H1 (cell line): Measurements from ENCODE around the gene ADO. TPM values are rescaled to one million over a fixed set of nuclear protein-coding genes. Genes with fewer than 3 reads are reported as not detected.
A peak's percentile ranks its signal among the peaks of the same experiment; 100 is the strongest.

Experiments
- BCL11A ChIP-seq, 2 experiments: IDR thresholded peaks; one replicate each; pipeline ENCODE4 v1.6.1; 2011; ENCODE audit warnings: low read depth in 2 of 2, low read length in 2 of 2, mild to moderate bottlenecking in 2 of 2
- CBX5 ChIP-seq: fragments of 300-800, 300-1000 bp; sonication (generic); IDR thresholded peaks from 2 replicates; pipeline ENCODE4 v1.7.1; 2016; ENCODE audit warnings: antibody characterized with exemption, low read length, low read depth
- CEBPB ChIP-seq: IDR thresholded peaks from 2 replicates; pipeline ENCODE4 v1.6.1; 2012; ENCODE audit warnings: low read depth, low read length
- CREB1 ChIP-seq: IDR thresholded peaks from 2 replicates; pipeline ENCODE4 v1.6.1; 2012; ENCODE audit warnings: inconsistent platforms
- CTBP2 ChIP-seq: IDR thresholded peaks from 2 replicates; pipeline ENCODE4 v1.7.0; 2011; ENCODE audit warnings: borderline replicate concordance, mild to moderate bottlenecking, moderate library complexity, mixed read lengths, low read length; ENCODE audit not compliant: insufficient read depth, insufficient read length
- EGR1 ChIP-seq: IDR thresholded peaks from 2 replicates; pipeline ENCODE4 v1.6.1; 2011; ENCODE audit warnings: low read depth, low read length, borderline replicate concordance
- EZH2 ChIP-seq: fragments of 200-600 bp; sonication (generic); IDR thresholded peaks from 2 replicates; pipeline ENCODE4 v1.7.1; 2012; ENCODE audit warnings: low read depth, mild to moderate bottlenecking, moderate library complexity, low read length, inconsistent platforms; ENCODE audit not compliant: severe bottlenecking
- FOSL1 ChIP-seq: IDR thresholded peaks from 2 replicates; pipeline ENCODE4 v1.6.1; 2011; ENCODE audit warnings: mild to moderate bottlenecking, low read depth, low read length, moderate library complexity; ENCODE audit not compliant: insufficient read depth
- GTF2F1 ChIP-seq: IDR thresholded peaks from 2 replicates; pipeline ENCODE4 v1.6.1; 2012; ENCODE audit warnings: low read depth, low read length, improper control_type of control experiment, borderline replicate concordance
- HDAC2 ChIP-seq, 2 experiments: fragments of 300-600 bp in 1 of 2; sonication (generic) in 1 of 2; IDR thresholded peaks; 2 replicates each; pipeline ENCODE4 v1.6.1; 2011 to 2012; ENCODE audit warnings: low read depth in 2 of 2, low read length in 2 of 2, mild to moderate bottlenecking in 2 of 2, moderate library complexity in 2 of 2, borderline replicate concordance in 1 of 2, inconsistent platforms in 1 of 2
- KDM1A ChIP-seq: fragments of 200-600, 300-600 bp; sonication (generic); IDR thresholded peaks from 2 replicates; pipeline ENCODE4 v1.7.1; 2016; ENCODE audit warnings: mild to moderate bottlenecking, low read length, borderline replicate concordance
- KDM4A ChIP-seq: IDR thresholded peaks from one replicate; pipeline ENCODE4 v1.7.1; 2012; ENCODE audit warnings: low read depth, mild to moderate bottlenecking, moderate library complexity, low read length, inconsistent platforms; ENCODE audit not compliant: severe bottlenecking
- NRF1 ChIP-seq: IDR thresholded peaks from 2 replicates; pipeline ENCODE4 v1.6.1; 2011; ENCODE audit warnings: mild to moderate bottlenecking, low read depth, low read length, improper control_type of control experiment
- POLR2A ChIP-seq, 2 experiments: IDR thresholded peaks; 1 replicate in 1 of 2; 2 replicates in 1 of 2; pipeline ENCODE4 v1.6.1; 2011; ENCODE audit warnings: low read depth in 2 of 2, low read length in 2 of 2, mild to moderate bottlenecking in 2 of 2; ENCODE audit errors: control extremely low read depth in 1 of 2
- POU5F1 ChIP-seq: IDR thresholded peaks from 2 replicates; pipeline ENCODE4 v1.6.1; 2011; ENCODE audit warnings: low read depth, mild to moderate bottlenecking, low read length, moderate library complexity
- RBBP5 ChIP-seq: IDR thresholded peaks from 2 replicates; pipeline ENCODE4 v1.7.1; 2012; ENCODE audit warnings: low read depth, mild to moderate bottlenecking, inconsistent platforms, low read length, moderate library complexity, borderline replicate concordance
- SP1 ChIP-seq: IDR thresholded peaks from 2 replicates; pipeline ENCODE4 v1.6.1; 2011; ENCODE audit warnings: low read depth, low read length
- SUZ12 ChIP-seq: fragments of 200-600 bp; sonication (generic); IDR thresholded peaks from 2 replicates; pipeline ENCODE4 v1.6.1; 2012; ENCODE audit warnings: mild to moderate bottlenecking, inconsistent platforms, low read length, moderate library complexity, mixed read lengths
- TAF7 ChIP-seq: optimal IDR thresholded peaks from 2 replicates; pipeline ENCODE3; 2011; ENCODE audit warnings: low read depth, mild to moderate bottlenecking, inconsistent platforms, low read length, moderate library complexity, borderline replicate concordance
- YY1 ChIP-seq: IDR thresholded peaks from 2 replicates; pipeline ENCODE4 v1.6.1; 2011; ENCODE audit warnings: low read depth, mild to moderate bottlenecking, low read length
- polyA plus RNA-seq, 7 experiments: library from polyadenylated mRNA; depleted of rRNA in 3 of 7; stranded (reverse) in 5 of 7; unstranded in 2 of 7; fragments of >200 nt in 5 of 7; fragments of 200-250 nt in 2 of 7; gene quantifications; 1 replicate in 5 of 7; 2 replicates in 1 of 7; 4 replicates in 1 of 7; pipeline versions ENCODE4 v1.2.1 to v1.2.3, GENCODE V29; 2011 to 2013; ENCODE audit warnings: missing spikeins in 2 of 7, mixed read lengths in 2 of 7
- total RNA-seq: library from RNA; stranded (reverse); fragmentation: NEBNext Ultra II Directional; extraction: Animal tissue kit (Norgen Biotek cat#: 25700); gene quantifications from 2 replicates; pipeline ENCODE4 v1.2.1, GENCODE V29; 2021
- TF ChIP-seq, protein P1 (sequence below): IDR thresholded peaks from 2 replicates; pipeline ENCODE4 v1.6.1; 2012; ENCODE audit warnings: low read length, inconsistent platforms
- TF ChIP-seq, protein P2 (sequence below): IDR thresholded peaks from 2 replicates; pipeline ENCODE4 v1.6.1; 2012; ENCODE audit warnings: inconsistent platforms

ADO gene
- total and polyA plus RNA-seq, 2 of the 8 experiments (the other 6 are each of a cell fraction or from before 2014, with no cell fraction given) = 18.7 to 27.9 TPM

DNA sequence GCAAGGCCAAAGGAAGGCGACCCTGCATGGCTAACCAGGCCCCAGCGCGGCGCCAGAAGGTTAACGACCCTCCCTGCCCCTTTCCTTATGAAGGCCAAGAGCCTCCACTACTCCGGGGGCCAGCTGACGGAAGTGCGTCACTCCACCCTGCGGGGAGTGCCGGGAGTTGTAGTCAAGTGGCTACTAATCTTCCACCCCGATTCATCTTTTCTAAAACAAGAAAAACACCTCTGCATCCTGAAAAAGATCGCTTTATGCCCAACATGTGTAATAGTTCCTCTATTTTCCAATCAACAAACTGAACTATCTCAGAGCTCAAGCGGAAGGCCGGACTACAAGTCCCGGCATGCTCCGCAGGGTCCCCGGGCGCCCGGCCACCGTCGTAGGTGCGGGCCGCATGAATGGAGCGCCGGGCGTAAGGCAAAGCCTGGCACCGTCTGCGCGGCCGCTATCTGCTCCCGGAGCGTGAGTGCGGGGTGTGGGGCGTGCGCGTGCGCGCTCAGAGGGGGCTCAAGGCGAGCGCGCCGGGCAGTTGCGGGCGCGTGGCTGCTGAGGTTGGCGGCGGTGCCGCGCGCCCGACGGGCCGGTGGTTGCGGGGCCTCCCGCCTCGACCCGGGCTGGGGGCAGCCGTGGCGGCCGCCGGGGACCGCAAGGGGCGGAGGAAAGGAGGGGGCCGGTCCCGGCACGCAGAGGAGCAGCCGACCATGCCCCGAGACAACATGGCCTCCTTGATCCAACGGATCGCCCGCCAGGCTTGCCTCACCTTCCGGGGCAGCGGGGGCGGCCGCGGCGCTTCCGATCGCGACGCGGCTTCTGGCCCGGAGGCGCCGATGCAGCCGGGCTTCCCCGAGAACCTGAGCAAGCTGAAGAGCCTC lies at the start of gene ADO (continued):
- peak; percentile 95 for TF ChIP-seq KDM4A
- TF ChIP-seq EGR1 = no peak
- TF ChIP-seq EZH2 = no peak
- TF ChIP-seq NRF1 = peak; percentile 37
- no peak for TF ChIP-seq HDAC2 (IDR thresholded peaks at IDR 0.05; ENCODE audit: borderline replicate concordance in 1 of 2, low read depth in 2 of 2, low read length in 2 of 2)
- TF ChIP-seq CBX5 = no peak
- TF ChIP-seq POLR2A (IDR thresholded peaks at IDR 0.05; ENCODE audit: control extremely low read depth in 1 of 2, low read depth in 2 of 2, low read length in 2 of 2) = peak; percentile 58 to 93
- TF ChIP-seq SP1 = 0 out of 2 replicates have a peak, but pooled peaks have one; percentile 11
- no peak for TF ChIP-seq GTF2F1
- TF ChIP-seq CREB1 = peak; percentile 92
- peak; percentile 64 for TF ChIP-seq TAF7
- peak; percentile 78 for TF ChIP-seq YY1
- TF ChIP-seq BCL11A (IDR thresholded peaks at IDR 0.05; ENCODE audit: low read depth in 2 of 2, low read length in 2 of 2) = no peak
- TF ChIP-seq KDM1A = no peak
- TF ChIP-seq, protein P1, sequence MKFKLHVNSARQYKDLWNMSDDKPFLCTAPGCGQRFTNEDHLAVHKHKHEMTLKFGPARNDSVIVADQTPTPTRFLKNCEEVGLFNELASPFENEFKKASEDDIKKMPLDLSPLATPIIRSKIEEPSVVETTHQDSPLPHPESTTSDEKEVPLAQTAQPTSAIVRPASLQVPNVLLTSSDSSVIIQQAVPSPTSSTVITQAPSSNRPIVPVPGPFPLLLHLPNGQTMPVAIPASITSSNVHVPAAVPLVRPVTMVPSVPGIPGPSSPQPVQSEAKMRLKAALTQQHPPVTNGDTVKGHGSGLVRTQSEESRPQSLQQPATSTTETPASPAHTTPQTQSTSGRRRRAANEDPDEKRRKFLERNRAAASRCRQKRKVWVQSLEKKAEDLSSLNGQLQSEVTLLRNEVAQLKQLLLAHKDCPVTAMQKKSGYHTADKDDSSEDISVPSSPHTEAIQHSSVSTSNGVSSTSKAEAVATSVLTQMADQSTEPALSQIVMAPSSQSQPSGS = no peak
- no peak; the same call in 1 of the 2 replicates for TF ChIP-seq RBBP5
- no peak for TF ChIP-seq CEBPB
- TF ChIP-seq FOSL1 = no peak
- no peak for TF ChIP-seq SUZ12
- TF ChIP-seq POU5F1 = no peak
- no peak for TF ChIP-seq CTBP2
- TF ChIP-seq, protein P2, sequence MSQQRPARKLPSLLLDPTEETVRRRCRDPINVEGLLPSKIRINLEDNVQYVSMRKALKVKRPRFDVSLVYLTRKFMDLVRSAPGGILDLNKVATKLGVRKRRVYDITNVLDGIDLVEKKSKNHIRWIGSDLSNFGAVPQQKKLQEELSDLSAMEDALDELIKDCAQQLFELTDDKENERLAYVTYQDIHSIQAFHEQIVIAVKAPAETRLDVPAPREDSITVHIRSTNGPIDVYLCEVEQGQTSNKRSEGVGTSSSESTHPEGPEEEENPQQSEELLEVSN = no peak
